ENCODE measurements around the gene B4GALT6. TPM values are rescaled to one million over a fixed set of nuclear protein-coding genes. Genes with fewer than 3 reads are reported as not detected.
A peak's percentile ranks its signal among the peaks of the same experiment; 100 is the strongest.

Gene B4GALT6
- total and polyA plus RNA-seq, 10 of the 15 experiments (the other 5 are each of a cell fraction or from before 2014, with no cell fraction given): 11.9 to 47.4 (median 18.0) TPM

DNA sequence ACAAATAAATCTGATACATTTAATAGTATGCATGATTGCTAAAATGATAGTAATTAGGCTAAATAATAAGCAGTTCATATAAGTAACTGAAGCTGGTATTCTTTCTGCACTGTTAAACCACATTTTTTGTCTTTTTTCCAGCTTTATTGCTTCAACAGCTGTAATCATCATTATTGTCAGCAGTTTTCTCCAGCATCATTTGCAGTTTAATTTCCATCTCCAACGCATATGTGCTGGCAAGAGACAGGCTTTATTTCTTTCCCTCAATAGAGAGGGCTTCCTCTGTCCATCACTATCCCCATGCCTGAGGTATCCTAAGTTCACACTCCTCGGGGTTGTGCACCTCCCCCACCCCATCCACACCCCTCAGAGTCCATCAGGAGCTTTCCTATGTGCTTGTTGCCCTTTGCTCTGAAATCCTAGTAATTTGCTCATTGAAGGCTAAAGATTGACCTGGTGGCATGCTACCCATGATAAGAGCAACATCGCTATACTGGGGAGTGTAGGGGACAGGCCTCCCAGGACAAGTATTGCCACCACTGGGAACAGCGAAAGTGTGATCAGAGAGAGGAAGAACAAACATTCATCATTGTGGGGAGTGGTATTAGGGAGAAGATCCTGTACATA is 37.1 kb downstream of the B4GALT6 start:
- no peak overlapping the region for H2AFZ ChIP-seq (ENCODE audit: control insufficient read depth, low read depth, low read length)
- no peaks in the 10 kb centered on the region for H4K20me1 ChIP-seq (ENCODE audit: control insufficient read depth, insufficient read depth)
- 89% methylated on average over 4 of the region's 4 CpGs for WGBS (ENCODE audit: insufficient coverage, insufficient replicate concordance, low lambda C conversion rate, missing lambda C conversion rate)
- CTCF ChIA-PET: interaction anchor here (0.8 to 10.0 kb wide), 13 partner anchors 9 to 174 kb away, joined by 3 to 135 read pairs (median 4); partner anchors contain the start of genes B4GALT6 and DSG2
- intact Hi-C loops (cut with micrococcal nuclease; ENCODE audit: unreplicated experiment) (loop anchor here (2.0 to 5.0 kb wide), 2 partner anchors 38 to 145 kb away; partner anchors contain the start of gene B4GALT6), in situ Hi-C loops (cut with MboI) (no loop called here)
- RAD21 ChIA-PET (ENCODE audit: unreplicated experiment): interaction anchor here (0.9 to 11.8 kb wide), 10 partner anchors 11 to 147 kb away, joined by 3 to 168 read pairs (median 6); partner anchors contain the start of gene B4GALT6
- SMC1A ChIA-PET (ENCODE audit: uncharacterized antibody, unreplicated experiment): interaction anchor here (0.7 to 10.7 kb wide), 16 partner anchors 11 to 147 kb away, joined by 3 to 169 read pairs (median 6); partner anchors contain the start of gene B4GALT6
- H3K4me3 ChIP-seq: no peak overlapping the region
- DNase-seq (ENCODE audit: low read depth, low spot score) (no peak), ATAC-seq (no peak), FAIRE-seq (no peak)
- H3K9me3 ChIP-seq (replicated peaks; ENCODE audit: control insufficient read depth, insufficient read depth, low read length): no peaks in the 10 kb centered on the region
- H3K36me3 ChIP-seq (ENCODE audit: control insufficient read depth in 2 of 2, insufficient read depth in 2 of 2, low read length in 1 of 2): peaks cover 0 to 5% of the 10 kb centered on the region in 2 experiments; a peak in 1 of 4 replicates
- peak overlapping the region; percentile 88 for H3K27ac ChIP-seq (ENCODE audit: control insufficient read depth, insufficient read depth)
- H3K27me3 ChIP-seq (replicated peaks in 1 of 2; ENCODE audit: control insufficient read depth in 2 of 2, insufficient read depth in 2 of 2, low read length in 1 of 2): no peaks in the 10 kb centered on the region
- POLR2A ChIA-PET: interaction anchor here (0.6 to 4.3 kb wide), 8 partner anchors 11 to 38 kb away, joined by 3 to 60 read pairs (median 4); no protein-coding TSS in a partner anchor
- H3K9ac ChIP-seq (ENCODE audit: control insufficient read depth, insufficient read depth, low read length): 0 out of 2 replicates have a peak overlapping the region, but pooled peaks have one; percentile 4
- TF ChIP-seq IKZF2 (IDR thresholded peaks at IDR 0.05) (0 out of 4 replicates have a peak, but pooled peaks of 1 of the 2 experiments have one; percentile 28), FOS (IDR thresholded peaks at IDR 0.05; ENCODE audit: borderline replicate concordance, extremely low read depth, insufficient read length) (no peak), RUNX3 (IDR thresholded peaks at IDR 0.05; ENCODE audit: low read length) (no peak), POLR2AphosphoS2 (IDR thresholded peaks at IDR 0.05; ENCODE audit: low read depth, low read length) (no peak), ATF7 (IDR thresholded peaks at IDR 0.05; ENCODE audit: low read depth) (no peak), MXI1 (IDR thresholded peaks at IDR 0.05; ENCODE audit: low read depth, low read length) (no peak)
- H3K4me2 ChIP-seq (ENCODE audit: control insufficient read depth, insufficient read depth): peak overlapping the region; percentile 70
- peaks cover 39% of the 10 kb centered on the region for H3K79me2 ChIP-seq (ENCODE audit: control insufficient read depth, insufficient read depth, low read length)
- H3K4me1 ChIP-seq (ENCODE audit: control insufficient read depth, insufficient read depth, low read length): peaks cover 56% of the 10 kb centered on the region
- BruUV-seq (replicated peaks): no TSS peak
